Activated CD4-positive, alpha-beta T cell treated with anti-CD3 and anti-CD28 coated beads for 36 hours (primary cell): ENCODE results near the gene MAB21L4. TPM values are rescaled to one million over a fixed set of nuclear protein-coding genes. Genes with fewer than 3 reads are reported as not detected.

Source experiments
- ATAC-seq: fragments of 200-7000 bp; cut with Tn5 transposase; one replicate; pipeline ENCODE4 v1.10.0; 2021; ENCODE audit warnings: mild to moderate bottlenecking, moderate library complexity
- CTCF ChIA-PET: fragments of 350-600 bp; sonication (Branson Sonifier 250); formaldehyde crosslinking; loops from one replicate; lab custom pipeline; 2021; ENCODE audit warnings: antibody characterized with exemption; lab: Charles Lee
- POLR2A ChIA-PET: fragments of 350-600 bp; sonication (Branson Sonifier 250); formaldehyde crosslinking; loops from one replicate; lab custom pipeline; 2021; ENCODE audit warnings: antibody characterized with exemption, inconsistent platforms; lab: Charles Lee
- DNase-seq: peaks from one replicate; pipeline ENCODE4 v3.0.0-alpha.2; 2020
- H3K27ac Mint-ChIP-seq: one replicate; pipeline ENCODE4 v1.8.0; 2021; ENCODE audit warnings: mixed read lengths
- H3K27me3 Mint-ChIP-seq: one replicate; pipeline ENCODE4 v1.8.0; 2021; ENCODE audit warnings: mixed read lengths
- H3K36me3 Mint-ChIP-seq: one replicate; pipeline ENCODE4 v1.8.0; 2021; ENCODE audit warnings: low read depth, mixed read lengths
- H3K4me1 Mint-ChIP-seq: one replicate; pipeline ENCODE4 v1.8.0; 2021; ENCODE audit warnings: mixed read lengths
- H3K4me3 Mint-ChIP-seq: one replicate; pipeline ENCODE4 v1.8.0; 2021; ENCODE audit warnings: mild to moderate bottlenecking, moderate library complexity, mixed read lengths
- H3K9me3 Mint-ChIP-seq: one replicate; pipeline ENCODE4 v1.8.0; 2021; ENCODE audit warnings: low read depth, mixed read lengths
- intact Hi-C, 2 experiments: fragments of 100-400 bp; cut with DNase I in 1 of 2; cut with micrococcal nuclease in 1 of 2; formaldehyde crosslinking; loops; one replicate each; pipeline versions ENCODE4 v1.14.2 to v1.15.1; 2022 to 2024; cut with DNase I, micrococcal nuclease
- total RNA-seq, 2 experiments: library from RNA; stranded (reverse); gene quantifications; one replicate each; pipeline ENCODE4 v1.2.3, GENCODE V29; 2021

Gene MAB21L4
- total RNA-seq, 2 experiments from 2014 or later: not detected

DNA sequence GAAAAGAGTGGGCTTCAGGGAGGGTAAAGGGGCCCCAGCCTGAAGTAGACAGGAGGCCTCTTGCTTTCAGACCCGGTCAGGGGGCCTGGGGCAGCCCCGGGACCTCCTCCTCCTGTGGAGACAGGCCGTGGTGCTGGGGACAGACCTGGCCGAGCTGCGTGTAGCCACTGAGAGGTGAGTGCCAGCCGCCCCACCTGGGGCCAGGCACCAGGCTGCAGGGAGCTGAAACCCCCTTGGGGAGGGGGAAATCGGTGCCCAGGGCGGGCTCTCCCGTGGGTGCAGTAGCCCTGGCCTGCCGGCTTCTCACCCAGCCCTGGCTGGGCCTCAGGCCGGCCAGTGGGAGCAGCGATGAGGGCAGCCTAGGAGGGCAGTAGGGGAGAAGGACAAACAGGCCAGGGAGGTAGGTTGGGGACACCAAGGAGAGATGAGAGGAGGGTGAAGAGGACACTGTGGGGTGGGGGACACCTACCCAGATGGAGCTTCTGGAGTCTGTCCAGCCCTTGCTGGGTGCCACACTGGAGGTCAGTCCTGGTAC lies 34.2 kb upstream of the MAB21L4 start:
- intact Hi-C loops: no loop called here
- ATAC-seq (no peak), DNase-seq (no peak)
- Mint-ChIP-seq H3K4me1 (no peaks in the 10 kb centered on the region), H3K9me3 (no peaks in the 10 kb centered on the region), H3K27me3 (no peaks in the 10 kb centered on the region), H3K36me3 (no peaks in the 10 kb centered on the region), H3K4me3 (no peak overlapping the region), H3K27ac (no peak overlapping the region)
- ChIA-PET POLR2A (no interaction called here), CTCF (no interaction called here)

DNA sequence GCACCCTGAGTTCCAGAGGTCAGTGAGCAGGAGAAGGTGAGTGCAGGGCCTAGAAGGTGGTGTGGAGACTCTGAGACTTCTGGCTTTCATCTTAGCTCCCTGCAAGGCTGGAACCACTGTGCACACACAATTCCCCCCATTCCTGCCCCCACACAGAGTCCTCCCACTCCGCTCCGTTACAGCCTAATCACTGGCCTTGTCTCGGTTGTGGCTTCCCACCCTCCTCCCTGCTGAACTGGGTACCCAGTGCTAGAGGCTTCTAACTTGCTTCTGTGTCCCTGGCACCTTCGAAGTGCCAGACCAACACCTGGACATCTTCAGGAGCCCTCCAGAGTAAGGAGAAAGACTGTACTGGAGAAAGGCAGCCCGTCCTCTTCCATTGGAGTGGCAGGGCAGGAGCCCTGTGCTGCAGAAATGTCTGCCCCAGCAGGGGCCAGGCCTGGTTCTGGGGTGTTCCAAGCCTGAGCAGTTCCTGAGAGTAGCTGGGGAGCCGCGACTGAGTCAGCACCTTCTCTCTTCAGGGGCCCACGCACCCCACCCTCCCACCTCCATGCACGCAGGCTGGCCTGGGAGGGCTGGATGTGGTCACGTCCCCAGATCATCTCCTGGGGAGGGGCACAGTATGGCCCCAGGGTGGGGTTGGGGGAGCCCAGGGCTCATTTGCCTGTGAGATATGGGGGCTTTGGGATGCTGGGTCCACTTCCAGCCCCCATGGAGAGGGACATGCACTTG lies 33.6 kb upstream of the MAB21L4 start:
- H3K36me3 Mint-ChIP-seq: no peaks in the 10 kb centered on the region
- no peaks in the 10 kb centered on the region for H3K27me3 Mint-ChIP-seq
- ChIA-PET CTCF (no interaction called here), POLR2A (no interaction called here)
- H3K4me3 Mint-ChIP-seq: no peak overlapping the region
- no peaks in the 10 kb centered on the region for H3K4me1 Mint-ChIP-seq
- H3K27ac Mint-ChIP-seq: no peak overlapping the region
- intact Hi-C loops: no loop called here
- H3K9me3 Mint-ChIP-seq: no peaks in the 10 kb centered on the region
- DNase-seq: no peak
- ATAC-seq: no peak

DNA sequence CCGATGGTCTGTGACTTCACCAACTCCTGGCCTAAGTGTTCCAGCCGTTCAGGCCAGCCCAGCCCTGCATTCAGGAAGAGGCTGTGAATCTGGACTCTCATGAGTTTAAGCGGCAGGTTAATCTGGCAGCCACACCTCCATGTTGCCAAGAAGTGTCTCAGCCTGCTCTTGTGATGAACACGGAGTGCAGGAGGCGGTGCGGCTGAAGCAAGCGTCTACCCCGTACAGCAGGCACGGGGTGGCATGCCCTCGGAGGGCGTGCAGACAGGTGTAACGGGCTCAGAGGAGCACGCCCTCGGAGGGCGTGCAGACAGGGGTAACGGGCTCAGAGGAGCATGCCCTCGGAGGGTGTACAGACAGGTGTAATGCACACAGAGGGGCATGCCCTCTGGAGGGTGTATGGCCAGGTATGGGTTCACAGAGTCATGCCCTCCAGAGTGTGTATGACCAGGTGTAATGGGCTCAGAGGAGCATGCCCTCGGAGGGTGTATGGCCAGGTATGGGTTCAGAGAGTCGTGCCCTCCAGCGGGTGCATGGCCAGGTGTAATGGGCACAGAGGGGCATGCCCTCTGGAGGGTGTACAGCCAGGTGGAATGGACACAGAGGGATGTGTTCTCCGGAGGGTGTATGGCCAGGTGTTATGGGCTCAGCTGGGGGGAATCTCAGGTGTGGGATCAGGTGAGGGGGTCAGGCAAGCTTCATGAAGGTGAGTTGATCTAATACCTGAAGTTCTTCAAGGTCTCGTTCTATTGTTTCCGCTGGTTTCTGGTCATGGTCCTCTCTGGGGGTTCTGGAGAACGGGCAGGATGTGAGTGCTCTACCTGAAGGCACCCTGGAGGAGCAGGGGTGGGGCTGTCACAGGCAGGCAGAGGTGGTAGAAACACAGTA lies 32.8 kb upstream of the MAB21L4 start:
- Mint-ChIP-seq H3K4me3 (no peak overlapping the region), H3K4me1 (no peaks in the 10 kb centered on the region), H3K36me3 (no peaks in the 10 kb centered on the region), H3K27ac (no peak overlapping the region), H3K27me3 (no peaks in the 10 kb centered on the region), H3K9me3 (no peaks in the 10 kb centered on the region)
- POLR2A ChIA-PET: no interaction called here
- no peak for DNase-seq
- intact Hi-C loops: no loop called here
- ATAC-seq: no peak
- CTCF ChIA-PET: no interaction called here

DNA sequence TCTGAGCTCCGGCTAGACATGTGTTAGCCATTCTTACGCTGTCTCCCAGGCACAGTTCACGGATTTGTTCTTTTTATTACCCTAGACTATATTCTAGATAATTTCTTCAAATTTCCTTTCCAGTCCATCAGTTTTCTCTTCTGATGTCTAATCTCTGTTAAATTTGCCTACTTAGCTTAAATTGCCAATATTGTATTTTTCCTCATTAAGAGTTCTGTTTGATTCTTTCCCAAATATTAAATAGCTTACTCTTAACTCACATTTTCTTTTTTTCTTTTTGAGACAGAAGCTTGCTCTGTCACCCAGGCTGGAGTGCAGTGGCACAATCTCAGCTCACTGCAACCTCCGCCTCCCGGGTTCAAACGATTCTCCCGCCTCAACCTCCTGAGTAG lies 31.4 kb upstream of the MAB21L4 start:
- Mint-ChIP-seq H3K4me3 (no peak overlapping the region), H3K9me3 (no peaks in the 10 kb centered on the region), H3K36me3 (no peaks in the 10 kb centered on the region), H3K27me3 (no peaks in the 10 kb centered on the region), H3K27ac (no peak overlapping the region), H3K4me1 (no peaks in the 10 kb centered on the region)
- ATAC-seq: no peak
- intact Hi-C loops: no loop called here
- POLR2A ChIA-PET: no interaction called here
- DNase-seq: no peak
- CTCF ChIA-PET: no interaction called here

DNA sequence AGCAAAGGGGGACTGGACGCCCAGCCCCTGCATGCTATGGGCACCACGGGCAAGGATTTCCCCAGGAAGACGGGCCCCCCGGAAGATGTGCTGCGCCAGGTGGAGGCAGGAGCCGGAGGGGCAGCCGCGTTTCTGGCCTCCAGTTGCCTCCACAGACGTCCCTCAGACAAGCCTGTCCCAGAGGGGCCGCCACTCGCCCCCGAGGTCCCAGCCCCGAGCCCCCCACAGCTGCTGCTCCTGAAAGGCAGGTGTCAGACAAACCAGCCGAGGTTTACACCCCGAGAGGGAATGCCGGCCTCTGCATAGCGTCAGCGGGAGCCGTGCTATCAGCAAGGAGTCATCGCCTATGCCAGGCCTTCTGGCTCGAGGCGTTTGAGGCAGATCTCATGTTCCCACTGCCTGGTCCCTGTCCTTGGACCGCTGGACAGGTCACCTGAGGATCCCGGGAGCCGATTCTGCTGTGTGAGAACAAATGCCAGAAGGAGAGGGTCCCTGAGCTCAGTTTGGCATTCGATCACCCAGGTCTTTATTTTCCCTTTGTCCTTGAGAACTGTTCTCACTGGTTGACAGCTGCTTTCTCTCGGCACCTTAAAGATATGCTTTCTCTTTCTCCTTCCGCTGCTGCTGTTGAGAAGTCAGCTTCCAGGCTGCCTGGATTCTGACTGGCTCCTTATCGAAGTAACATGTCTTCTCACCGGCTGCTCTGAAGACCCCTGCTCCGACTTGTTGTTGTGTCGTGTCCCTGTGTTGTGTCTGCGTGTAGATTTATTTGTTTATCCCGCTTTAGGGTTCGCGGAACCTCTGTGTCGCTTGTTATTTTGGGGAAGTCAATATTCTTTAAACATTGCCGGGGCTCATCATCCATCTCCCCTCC lies 30.8 kb upstream of the MAB21L4 start:
- H3K9me3 Mint-ChIP-seq: no peaks in the 10 kb centered on the region
- H3K36me3 Mint-ChIP-seq: no peaks in the 10 kb centered on the region
- POLR2A ChIA-PET: no interaction called here
- H3K27me3 Mint-ChIP-seq: no peaks in the 10 kb centered on the region
- ATAC-seq (no peak), DNase-seq (no peak)
- no peaks in the 10 kb centered on the region for H3K4me1 Mint-ChIP-seq
- H3K4me3 Mint-ChIP-seq: no peak overlapping the region
- CTCF ChIA-PET: no interaction called here
- intact Hi-C loops: no loop called here
- H3K27ac Mint-ChIP-seq: no peak overlapping the region

DNA sequence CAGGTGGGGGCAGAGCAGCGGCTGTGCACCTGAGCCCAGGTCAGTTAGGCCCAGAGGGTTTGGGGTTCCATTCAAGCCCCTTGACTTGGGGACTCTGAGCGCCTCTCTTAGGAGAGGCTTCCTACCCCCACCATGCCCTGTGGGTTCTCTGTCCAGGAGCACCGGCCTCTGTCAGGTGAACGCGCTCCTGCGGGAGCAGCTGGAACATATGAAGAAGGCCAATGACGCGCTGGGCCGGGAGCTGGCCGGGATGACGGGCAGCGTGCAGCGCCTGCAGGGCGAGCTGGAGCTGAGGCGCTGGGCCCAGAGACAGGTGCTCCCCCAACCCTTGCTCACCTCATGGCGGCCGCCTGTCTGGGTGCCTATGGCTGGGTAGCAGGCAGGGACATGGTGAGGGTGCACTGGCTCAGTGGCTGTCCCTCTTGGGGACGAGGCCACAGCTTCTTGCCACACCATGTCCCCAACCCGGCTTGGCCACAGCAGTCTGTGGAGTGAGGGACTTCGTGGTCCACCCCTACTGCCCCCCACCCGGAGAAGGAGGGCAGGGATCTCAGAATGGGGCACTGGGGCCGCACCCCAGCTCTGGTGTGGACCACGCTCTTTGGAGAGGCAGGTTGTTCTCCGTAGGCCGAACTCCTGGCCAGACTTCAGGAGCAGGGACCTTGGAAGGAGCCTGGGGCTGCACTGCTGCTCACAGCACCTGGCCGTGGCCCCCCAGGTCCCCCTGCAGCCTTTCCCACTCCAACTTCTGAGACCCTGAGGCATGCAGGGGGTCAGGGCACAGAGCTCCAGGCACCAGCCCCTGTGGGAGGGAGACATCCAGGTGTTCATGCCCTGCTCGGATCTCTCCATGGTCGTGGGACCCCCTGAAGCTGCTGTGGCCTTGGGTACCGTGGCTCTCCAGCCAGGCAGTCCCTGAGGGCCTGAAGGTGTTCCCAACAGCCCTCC lies 29.9 kb upstream of the MAB21L4 start:
- Mint-ChIP-seq H3K27me3 (no peaks in the 10 kb centered on the region), H3K4me3 (no peak overlapping the region), H3K4me1 (no peaks in the 10 kb centered on the region), H3K27ac (no peak overlapping the region), H3K36me3 (no peaks in the 10 kb centered on the region), H3K9me3 (no peaks in the 10 kb centered on the region)
- DNase-seq (no peak), ATAC-seq (no peak)
- POLR2A ChIA-PET: no interaction called here
- intact Hi-C loops: no loop called here
- CTCF ChIA-PET: no interaction called here

DNA sequence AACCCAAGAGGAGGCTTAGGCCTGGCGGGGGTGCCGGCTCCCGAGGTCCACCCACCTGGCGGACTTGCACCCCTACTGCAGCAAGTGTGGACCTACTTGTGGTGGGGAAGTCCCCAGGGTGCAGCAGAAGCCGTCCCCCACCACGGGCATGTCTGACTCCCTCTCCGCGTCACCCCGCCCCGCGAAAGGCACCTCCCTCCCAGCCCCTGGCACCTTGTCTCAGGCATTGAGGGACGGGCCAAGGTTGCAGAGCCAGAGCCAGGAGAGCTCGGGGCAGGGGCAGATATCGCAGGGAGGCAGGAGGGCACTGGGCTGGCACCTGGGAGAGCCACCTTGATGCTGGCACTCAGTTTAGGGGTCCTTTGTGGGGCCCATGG lies 29.2 kb upstream of the MAB21L4 start:
- ATAC-seq (peak; percentile 16), DNase-seq (no peak)
- Mint-ChIP-seq H3K36me3 (no peaks in the 10 kb centered on the region), H3K27ac (no peak overlapping the region), H3K4me3 (no peak overlapping the region), H3K27me3 (no peaks in the 10 kb centered on the region), H3K9me3 (no peaks in the 10 kb centered on the region), H3K4me1 (no peaks in the 10 kb centered on the region)
- CTCF ChIA-PET: no interaction called here
- POLR2A ChIA-PET: no interaction called here
- intact Hi-C loops: no loop called here

DNA sequence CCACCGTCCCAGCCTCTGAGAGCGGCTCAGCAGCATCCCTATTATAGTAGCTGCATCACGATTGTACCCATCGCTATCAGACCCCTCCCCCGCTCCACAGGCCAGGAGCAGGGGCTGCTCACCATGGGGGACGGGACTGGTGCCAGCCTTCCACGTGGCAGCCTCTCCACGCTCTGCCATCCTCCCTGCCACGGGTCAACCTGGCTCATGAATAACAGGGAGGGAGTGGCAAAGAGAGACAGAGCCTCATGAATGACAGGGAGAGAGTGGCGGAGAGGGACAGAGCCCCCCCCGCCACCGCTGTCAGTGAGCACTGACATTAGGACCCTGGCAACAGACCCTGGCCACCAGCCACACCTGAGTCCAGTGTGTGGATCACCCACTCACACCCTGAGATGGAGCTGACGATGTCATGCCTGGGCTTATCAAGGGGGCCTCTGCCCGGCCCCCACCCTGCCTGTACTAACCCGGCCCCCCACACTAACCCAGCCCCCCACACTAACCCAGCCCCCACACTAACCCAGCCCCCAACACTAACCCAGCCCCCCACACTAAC lies 27.1 kb upstream of the MAB21L4 start:
- H3K9me3 Mint-ChIP-seq: no peaks in the 10 kb centered on the region
- intact Hi-C loops: no loop called here
- ChIA-PET CTCF (no interaction called here), POLR2A (no interaction called here)
- no peaks in the 10 kb centered on the region for H3K4me1 Mint-ChIP-seq
- ATAC-seq (no peak), DNase-seq (peak; percentile 8)
- no peak overlapping the region for H3K27ac Mint-ChIP-seq
- H3K4me3 Mint-ChIP-seq: no peak overlapping the region
- no peaks in the 10 kb centered on the region for H3K36me3 Mint-ChIP-seq
- H3K27me3 Mint-ChIP-seq: no peaks in the 10 kb centered on the region

DNA sequence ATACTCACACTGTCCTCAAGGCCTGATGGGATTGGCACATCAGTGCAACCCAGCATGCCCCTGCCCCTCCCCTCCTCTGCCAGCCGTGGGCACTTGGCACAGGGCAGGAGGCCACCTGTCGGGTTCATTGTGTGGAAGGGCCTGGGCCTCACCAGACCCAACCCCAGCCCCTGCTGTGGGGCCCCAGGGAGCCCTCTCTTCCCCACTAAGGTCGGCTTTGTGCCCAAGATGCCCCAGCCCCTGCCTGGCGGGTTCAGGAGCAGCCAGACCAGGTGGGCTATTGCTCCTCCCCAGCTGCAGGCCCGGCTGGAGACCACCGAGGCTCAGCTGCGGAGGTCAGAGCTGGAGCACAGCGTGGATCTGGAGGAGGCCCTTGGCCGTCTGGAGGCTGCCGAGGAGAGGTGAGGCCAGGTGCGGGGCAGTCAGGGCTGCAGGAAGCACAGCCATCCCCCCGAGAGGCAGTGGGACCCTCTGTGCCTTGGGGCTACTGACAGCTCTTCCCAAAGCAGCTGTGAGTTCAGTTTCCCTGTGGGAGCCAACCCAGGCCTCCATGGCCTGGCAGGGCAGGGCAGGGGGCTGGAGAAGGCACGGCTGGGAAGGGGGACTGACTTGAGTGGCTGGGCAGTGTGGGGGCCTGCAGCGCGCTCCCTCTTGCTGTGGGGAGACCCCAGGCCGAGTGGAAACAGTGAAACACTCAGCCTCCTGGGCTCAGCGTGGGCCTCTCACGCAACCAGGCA lies 26.5 kb upstream of the MAB21L4 start:
- Mint-ChIP-seq H3K9me3 (no peaks in the 10 kb centered on the region), H3K4me3 (no peak overlapping the region), H3K36me3 (no peaks in the 10 kb centered on the region), H3K27me3 (no peaks in the 10 kb centered on the region), H3K4me1 (no peaks in the 10 kb centered on the region), H3K27ac (no peak overlapping the region)
- POLR2A ChIA-PET: no interaction called here
- DNase-seq (peak; percentile 3), ATAC-seq (no peak)
- CTCF ChIA-PET: interaction anchor here (1.0 kb wide), 1 partner anchor 41 kb away, joined by 3 read pairs; no protein-coding TSS in a partner anchor
- intact Hi-C loops: no loop called here

DNA sequence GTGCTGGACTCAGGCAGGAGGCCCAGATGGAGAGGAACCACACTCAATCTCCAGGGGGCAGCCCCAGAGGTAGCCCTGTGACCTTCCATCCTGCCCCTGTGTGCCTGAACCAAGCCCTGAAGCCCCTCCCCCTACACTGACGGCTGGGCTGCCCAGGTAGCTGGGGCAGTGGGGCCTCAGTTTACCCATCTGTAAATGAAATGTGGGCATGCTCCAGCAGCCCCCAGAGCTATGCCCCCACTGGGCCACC lies 26.0 kb upstream of the MAB21L4 start:
- ATAC-seq (no peak), DNase-seq (no peak)
- H3K9me3 Mint-ChIP-seq: no peaks in the 10 kb centered on the region
- H3K4me1 Mint-ChIP-seq: no peaks in the 10 kb centered on the region
- H3K36me3 Mint-ChIP-seq: no peaks in the 10 kb centered on the region
- no peak overlapping the region for H3K4me3 Mint-ChIP-seq
- ChIA-PET POLR2A (no interaction called here), CTCF (interaction anchor here (1.0 kb wide), 1 partner anchor 41 kb away, joined by 3 read pairs; no protein-coding TSS in a partner anchor)
- intact Hi-C loops: no loop called here
- H3K27ac Mint-ChIP-seq: no peak overlapping the region
- H3K27me3 Mint-ChIP-seq: peaks cover 4% of the 10 kb centered on the region
